Suppressor macrophage (primary cell): ENCODE results near the gene SRGAP1.
"Not testable (repeated sequence)": the region's sequence is repeated elsewhere in the genome, so short reads cannot be mapped to it uniquely, and the experiment has no call there.

ENCODE experiments used
- DNase-seq, 4 experiments: peaks; one replicate each; pipeline ENCODE4 v3.0.0-alpha.2; 2020 to 2022

Gene SRGAP1

DNA sequence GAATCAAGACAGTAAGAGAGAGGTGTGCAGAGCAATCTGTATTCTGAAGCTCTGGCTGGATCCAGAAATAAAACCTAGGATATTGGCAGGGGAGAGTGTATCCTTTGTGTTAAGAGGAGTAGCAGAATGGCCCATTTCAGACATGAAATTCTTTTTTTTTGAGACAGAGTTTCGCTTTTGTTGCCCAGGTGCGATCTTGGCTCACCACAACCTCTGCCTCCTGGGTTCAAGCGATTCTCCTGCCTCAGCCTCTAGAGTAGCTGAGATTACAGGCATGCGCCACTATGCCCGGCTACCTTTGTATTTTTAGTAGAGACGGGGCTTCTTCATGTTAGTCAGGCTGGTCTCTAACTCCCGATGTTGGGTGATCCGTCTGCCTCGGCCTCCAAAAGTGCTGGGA, 6.1 kb upstream of the SRGAP1 start:
- DNase-seq = no peak

DNA sequence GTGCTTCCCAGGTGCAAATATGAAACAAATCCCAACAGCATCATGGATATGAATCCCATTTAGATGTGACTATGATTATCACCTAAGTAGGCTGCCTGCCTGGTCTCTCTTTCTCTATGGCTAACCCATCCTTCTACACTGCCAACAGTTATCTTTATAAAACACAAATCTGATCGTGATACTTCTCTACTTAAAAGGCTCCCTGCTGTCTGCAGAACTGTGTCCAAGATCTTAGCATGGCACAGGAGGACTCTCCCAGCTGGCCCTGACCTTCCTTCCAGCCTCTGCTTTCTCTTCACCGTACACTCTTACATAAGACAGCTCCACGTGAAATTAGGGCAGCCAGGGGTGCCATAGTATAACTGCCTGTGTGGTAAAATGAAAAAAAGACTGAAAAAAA, 3.5 kb upstream of the SRGAP1 start:
- no peak for DNase-seq

DNA sequence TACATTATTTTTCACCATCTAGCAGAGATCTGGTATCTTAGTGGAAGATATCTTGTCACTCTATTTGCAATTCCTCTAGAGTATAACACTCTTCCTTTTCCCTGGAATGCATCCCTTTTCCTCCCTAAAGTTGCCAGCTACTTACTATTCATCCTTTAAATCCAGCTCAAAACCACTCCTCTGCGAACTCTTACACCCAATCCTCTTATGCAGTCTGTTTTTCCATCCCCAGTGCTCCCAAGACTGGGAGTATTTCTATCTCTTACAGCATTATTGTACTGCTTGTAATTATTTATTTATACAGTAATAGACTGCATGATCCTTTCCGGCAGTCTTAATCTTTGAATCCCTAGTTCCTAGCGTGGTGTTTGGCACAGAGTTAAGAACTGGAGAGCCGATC, 2.9 kb upstream of the SRGAP1 start:
- no peak for DNase-seq

DNA sequence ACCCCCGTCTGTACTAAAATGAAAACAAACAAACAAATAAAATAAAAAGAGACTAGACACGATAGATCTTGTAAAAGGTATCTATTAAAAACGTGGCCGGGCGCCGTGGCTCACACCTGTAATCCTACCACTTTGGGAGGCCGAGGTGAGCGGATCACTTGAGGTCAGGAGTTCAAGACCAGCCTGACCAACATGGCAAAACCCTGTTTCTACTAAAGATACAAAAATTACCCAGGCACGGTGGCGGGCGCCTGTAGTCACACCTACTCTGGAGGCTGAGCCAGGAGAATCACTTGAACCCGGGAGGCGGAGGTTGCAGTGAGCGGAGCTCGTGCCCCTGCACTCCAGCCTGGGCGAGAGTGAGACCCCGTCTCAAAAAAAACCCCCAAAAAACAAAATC, 1.8 kb upstream of the SRGAP1 start:
- not testable (repeated sequence) for DNase-seq

DNA sequence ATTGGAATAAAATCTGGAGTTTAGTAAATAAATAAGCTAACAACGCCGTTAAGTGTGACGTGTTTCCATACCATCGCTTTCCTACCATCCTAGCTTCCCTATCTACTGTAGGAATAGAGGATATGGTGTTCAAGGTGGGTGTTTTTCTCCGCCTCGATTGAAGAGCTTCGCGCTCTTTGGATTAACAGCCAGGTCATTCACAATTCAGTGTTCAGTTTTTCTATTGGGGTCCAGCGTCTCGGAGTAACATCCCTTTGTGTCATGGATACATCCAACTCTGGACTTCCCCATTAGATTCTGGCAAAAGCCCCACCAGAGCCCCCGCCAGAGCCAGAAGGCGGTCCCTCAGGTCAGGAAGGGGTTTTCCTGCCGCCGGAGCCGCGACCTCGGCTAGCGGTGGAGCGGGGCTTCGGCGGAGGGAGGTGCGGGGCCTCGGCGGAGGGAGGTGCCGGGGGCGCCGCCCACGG, 1.2 kb upstream of the SRGAP1 start:
- no peak for DNase-seq

DNA sequence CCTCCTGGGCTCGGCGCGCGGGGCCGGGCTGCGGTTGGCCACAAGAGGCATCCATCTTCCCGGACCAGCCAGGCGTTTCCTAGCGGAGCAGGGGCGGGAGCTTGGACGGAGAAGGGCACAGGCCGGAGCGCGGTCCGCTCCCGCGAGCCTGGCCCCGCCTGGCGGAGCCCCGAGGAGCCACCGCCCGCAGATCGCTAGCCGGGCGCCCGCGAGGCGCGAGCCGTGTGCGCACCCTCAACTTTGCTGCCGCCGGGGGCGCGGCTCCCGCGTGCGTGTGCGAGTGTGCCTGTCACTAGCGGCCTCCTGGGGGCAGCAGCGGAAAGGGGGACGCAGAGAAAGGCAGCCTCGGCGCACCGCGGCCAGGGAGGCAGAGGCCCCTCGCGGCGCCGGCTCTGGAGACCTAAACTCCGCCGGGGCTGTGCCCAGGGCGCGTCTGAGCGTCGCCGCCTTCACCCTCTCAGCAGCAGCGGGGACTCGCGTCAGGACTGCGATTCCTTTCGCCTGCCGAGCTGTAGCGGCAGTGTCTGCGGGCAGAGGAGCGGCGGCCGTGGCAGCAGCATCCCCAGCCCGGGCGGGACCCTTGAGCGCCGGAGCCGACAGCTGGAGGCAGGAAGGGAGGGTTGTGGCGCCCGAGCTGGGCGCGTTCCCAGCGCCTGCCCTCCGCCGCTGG, 644 bp upstream of the SRGAP1 start:
- DNase-seq = peak; percentile 94 to 97 (median 96)

DNA sequence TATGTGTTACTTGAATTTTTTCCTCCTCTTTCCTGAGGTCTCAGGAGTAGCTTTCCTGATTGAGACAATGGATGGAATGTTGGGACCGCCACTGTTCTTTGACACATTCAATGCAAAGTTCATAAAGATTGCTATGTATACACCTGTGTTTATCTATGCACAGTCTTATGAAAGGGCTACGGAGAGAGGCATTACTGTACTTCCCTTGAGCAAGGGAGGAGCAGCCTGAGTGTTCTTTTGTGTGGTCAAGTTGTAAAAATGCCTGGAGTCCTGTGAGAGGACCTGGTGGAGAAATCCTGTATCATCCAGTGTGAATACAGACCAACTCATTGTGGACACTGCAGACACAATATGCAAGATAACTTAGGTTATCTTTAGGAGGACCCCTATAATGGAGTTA, 1.2 kb downstream of the SRGAP1 start:
- peak; percentile 6 to 26 (median 12) for DNase-seq

DNA sequence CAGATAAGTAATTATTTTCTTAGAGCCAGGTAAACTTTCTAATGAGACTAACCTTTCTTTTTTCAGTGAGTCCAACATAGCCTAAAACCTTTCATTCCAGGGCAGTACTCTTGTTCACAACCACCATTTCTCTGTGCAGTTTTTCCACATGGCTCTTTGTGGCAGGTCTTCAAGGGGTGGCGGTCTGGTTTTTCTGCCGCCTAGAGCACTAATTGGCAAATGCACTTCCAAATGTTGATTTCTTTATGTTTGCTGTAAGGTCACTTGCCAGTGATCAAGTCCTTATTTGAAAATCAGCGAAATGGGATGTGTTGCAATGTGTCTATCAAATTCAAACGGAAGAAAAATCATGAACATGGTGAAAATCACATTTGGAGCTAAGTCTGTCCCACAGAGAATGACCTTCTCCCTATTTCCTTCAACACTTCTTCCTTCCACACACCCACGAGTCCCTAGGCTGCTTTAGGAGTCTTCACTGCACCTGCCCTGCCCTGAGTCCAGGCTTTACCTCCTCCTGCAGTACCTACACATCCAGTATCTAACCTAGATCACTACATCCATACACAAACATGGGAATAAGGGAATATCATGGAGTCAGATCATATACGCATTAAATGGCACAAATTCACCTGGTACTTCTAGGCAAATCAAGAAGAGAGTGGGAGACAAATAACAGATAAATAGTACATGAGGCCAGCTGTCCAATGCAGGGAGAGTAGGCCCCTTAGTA, 1.9 kb downstream of the SRGAP1 start:
- no peak for DNase-seq

DNA sequence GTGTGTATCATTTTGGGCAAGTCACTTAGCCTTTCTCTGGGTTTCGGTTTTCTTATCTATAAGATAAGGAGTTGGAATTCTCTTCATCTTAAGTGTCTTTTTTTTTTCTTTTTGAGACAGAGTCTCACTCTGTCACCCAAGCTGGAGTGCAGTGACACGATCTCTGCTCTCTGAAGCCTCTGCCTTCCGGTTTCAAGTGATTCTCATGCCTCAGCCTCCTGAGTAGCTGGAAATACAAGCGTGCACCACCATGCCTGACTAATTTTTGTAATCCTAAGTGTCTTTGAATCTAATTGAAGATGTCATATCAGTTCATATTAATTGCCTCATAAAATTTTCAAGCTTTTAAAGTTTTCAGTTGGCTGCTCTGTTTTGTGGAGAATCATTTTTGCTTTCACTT, 4.0 kb downstream of the SRGAP1 start:
- DNase-seq = no peak

DNA sequence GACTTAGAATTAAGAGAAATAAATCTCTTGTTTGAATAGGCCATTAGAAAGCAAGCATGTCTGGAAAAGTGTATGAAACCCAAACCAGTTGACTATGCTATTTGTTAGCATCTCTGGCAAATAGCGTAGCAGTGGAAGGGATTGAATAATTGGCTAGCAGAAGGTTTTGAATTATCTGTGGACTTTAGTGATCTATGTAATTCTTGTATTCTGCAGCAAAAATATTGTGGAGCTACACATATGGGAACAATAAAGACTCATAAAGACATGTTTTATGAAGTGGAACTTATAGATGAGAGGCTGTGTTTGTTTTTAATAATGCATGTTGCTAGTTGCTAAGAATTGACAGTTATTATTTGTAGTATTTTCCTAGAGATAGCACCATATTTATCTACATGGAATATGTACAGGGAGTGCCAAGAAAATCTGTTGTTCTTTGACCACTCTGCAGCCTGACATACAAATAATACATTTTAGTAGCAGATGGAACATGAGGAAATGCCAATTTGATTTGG, 4.7 kb downstream of the SRGAP1 start:
- no peak for DNase-seq

DNA sequence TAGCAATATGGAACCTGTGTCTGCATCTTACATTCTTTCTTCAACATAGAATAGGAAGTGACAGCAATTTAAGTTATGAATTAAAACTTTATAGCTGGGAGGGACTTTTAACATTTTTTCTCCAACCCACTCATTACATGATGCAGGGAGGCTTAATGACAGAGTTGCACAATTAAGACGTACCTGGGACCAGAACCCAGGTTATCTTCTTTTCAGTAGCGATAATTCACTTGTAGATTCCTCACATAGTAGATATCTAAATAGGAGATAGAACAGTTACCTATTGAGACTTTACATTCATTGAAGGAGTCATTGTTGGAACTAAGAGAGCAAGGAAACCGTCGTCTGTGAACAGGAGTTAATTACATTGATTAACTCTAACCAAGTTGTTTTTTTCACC, 5.1 kb downstream of the SRGAP1 start:
- DNase-seq = no peak

DNA sequence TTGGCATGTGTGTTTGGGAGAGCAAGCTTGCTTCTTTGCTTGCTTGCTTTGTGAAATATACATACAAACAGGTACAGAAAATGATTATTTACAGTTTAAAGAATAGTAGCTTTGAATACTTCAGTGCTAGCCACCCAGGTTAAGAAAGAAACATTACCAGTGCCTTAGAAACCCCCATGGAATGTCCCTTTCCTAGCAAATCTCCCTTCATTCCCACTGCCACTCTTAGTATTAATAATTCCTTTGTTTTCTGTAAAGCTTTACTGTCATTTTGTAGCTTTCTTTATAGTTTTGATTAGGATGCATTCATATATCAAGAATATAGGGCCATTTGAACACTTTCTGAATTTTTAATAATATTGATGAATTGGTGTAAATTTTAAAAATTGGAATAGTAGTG, 9.5 kb downstream of the SRGAP1 start:
- no peak for DNase-seq

DNA sequence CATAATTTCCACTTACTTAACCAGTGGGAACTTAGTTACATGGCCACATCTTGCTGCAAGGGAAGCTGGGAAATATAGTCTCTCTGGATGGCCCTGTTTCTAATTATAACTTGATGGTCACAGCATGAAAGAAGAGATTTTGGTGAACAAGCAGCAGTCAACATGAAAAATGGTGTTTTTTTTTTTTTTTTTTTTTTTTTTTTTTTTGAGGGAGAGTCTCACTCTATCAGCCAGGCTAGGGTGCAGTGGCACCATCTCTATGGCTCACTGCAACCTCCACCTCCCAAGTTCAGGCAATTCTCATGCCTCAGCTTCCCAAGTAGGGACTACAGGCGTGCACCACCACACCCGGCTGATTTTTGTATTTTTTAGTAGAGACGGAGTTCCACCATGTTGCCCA, 10.8 kb downstream of the SRGAP1 start:
- no peak for DNase-seq

DNA sequence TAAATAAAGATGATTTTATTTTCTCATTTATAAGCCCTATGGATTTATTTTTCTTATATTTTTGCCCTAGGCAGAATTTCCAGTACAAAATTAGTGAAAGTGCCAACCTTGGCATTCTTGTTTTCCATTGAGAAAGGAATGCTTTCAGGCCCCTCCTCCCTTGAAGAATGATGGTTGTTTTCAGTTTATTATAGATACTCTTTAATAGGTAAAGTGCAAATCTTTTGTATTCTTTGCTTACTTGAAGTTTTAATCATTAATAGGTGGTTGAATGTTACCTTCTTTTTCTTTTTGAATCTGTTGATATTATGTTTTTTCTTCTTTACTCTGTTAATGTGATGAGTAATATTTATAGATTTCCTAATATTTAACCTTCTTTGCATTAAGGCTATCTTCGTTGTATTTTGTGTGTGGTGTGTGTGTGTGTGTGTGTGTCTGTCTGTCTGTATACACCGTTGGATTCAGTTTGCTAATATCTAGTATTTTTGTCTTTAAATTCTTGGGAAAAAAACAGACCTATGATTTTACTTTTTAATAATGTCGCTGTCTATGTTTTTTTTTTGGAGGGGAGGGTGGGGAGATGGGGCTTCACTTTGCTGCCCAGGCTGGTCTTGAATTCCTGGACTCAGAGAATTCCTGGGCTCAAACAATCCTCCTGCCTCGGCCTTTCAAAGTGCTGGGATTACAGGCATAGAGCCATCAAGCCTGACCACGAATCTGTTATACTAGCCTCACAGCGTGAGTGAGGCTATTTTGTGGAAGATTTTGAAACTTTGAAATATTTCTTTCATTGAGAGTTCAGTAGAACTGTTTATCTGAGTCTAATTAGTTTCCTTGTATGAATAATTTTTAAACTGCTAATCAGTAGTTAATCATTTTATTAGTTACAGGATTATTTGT, 13.5 kb downstream of the SRGAP1 start:
- DNase-seq = no peak

DNA sequence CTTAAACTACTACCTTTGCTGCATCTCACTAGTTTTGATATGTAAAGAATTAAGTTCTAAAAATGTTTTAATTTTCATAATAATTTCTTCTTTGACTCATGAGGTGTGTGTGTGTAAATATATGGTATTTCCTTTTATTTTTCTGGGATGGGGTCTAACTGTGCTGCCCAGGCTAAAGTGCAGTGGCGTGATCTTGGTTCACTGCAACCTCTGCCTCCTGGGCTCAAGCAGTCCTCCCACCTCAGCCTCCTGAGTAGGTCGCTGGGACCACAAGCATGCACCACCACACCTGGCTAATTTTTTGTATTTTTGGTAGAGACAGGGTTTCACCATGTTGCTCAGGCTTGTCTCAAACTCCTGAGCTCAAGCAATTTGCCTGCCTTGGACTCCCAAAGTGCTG, 15.4 kb downstream of the SRGAP1 start:
- DNase-seq = not testable (repeated sequence)

DNA sequence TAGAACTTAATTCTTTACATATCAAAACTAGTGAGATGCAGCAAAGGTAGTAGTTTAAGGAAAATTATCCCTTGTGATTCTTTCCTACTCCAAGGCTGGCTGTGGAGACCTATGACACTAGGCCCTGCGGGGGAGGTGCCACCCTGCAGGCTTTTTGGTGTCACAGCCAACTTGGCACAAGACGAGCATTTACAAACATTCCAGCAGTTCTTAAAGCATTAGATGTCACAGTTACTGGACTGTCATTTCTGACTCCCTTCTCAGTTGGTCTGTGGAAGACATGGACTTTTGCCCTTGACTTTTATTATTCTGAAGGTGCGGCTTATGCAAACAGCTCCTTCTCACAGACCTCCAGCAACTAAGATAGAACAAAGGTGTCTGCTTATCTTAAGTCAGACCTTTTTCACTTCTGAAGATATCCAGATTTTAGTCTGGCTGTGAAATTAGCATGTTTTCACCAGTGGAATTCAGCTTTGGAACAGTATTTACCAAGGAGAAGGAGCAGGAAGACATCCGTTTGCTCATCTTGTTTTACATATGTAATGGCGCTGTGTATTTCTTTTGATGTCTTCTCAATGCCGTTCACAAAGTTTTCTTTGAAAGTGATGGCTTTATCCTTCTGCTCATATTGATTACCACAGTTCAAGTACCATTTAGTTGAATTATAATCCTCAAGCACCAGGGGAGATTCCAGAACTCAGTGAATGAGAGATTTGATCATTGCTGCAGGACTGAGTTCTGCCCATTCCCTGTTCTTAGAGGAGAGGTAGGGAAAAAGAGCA, 17.9 kb downstream of the SRGAP1 start:
- DNase-seq = no peak

DNA sequence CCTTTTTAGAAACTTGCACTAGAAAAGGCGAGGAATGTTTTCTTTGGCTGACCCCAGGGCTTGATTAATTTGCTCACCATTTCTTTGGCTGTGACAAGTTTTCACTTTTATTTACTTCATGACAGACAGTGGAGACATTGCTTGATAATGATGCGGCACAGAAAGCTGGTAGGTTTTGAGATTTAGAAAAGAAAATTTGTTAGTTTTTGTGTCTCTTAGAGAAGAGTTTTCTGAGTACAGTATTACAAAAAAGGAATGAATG, 18.4 kb downstream of the SRGAP1 start:
- DNase-seq = no peak

DNA sequence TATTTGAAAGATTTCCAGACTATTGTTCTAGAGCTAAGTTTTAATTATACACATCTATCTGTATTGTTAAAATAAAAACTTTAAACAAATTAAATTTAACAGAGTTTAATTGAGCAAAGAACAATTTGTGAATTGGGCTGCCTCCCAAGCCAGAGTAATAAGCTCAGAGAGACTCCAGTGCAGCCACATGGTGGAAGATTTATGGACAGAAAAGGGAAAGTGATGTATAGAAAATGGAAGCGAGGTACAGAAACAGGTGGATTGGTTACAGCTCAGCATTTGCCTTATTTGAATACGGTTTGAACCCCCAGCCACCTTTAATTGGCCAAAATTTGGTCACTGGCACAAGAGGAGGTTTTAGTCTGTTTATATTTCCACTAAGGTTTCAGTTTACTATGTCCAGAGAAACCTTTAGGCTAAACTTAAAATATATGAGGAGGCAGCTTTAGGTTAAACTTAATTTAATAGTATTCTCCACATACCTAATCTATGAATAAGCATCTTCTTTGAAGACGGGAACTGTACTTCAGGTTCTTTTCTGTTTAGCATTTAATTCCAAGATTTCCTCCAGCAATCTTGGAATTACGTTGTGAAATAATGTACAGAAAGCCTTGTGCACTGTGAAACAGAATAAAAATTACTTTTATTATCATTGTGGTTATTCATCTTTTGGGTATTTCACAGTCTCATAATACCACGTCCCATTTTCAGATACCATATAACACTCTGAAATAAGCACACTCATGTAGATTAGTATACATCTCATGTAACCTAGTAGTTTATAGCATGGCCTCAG, 19.4 kb downstream of the SRGAP1 start:
- no peak for DNase-seq

DNA sequence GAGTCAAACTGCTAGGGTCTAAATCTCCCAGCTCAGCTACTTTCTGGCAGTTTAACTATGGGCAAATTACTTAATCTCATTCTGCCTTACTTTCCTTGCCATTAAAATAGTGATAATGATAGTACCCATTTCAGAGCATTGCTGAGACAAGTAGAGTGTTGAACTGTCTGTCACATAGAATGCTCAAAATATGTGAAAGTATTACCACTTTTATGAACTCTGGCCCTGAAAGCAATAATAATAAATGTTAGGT, 19.9 kb downstream of the SRGAP1 start:
- DNase-seq = no peak

DNA sequence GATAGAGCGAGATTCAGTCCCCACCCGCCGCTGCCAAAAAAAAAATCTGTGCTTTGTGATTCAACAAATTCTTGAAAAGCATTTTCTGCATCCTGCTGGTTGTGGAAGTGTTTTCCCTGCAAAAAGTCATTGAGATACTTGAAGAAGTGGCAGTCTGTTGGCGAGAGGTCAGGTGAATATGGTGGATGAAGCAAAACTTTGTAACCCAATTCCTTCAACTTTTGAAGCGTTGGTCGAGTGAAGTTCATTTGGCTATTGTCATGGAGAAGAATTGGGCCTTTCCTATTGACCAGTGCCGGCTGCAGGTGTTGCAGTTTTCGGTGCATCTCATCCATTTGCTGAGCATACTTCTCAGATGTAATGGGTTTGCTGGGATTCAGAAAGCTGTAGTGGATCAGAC, 20.9 kb downstream of the SRGAP1 start:
- DNase-seq = no peak

DNA sequence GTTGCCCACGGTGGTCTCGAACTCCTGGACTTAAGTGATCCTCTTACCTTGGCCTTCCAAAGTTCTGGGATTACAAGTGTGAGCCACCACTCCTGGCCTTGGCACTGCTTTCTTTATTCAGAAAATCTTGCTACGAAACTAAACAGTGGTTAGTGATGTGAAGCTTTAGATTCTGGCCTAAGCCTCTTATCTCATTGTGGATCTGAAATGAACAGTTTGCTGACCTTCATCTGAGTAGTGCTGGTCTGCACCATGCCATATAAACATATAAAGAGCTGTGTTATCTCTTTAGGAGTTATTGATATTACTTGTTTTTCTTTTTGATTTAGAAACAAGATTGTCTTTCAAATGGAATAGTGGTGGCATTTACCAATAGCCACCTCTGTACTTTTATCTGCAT, 22.6 kb downstream of the SRGAP1 start:
- no peak for DNase-seq

DNA sequence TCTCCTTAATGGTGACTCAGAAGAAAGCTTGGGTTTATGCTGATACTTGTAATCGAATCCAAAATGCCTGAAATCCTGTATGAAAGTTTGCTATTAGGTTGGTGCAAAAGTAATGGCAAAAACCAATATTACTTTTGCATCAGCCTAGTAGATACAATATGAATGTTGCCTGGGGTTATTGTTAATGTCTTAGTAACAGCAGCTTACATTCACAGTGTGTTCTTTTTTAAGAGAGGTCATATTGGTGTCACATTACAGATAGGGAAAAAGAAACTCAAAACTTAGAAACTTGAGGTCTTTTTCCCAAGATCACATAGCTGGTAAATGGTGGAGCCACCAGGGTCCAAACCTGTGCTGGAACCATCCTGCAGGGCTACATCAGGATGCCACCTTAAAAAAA, 25.2 kb downstream of the SRGAP1 start:
- DNase-seq = no peak
